ENCODE data around the gene THSD4.

THSD4 gene

DNA sequence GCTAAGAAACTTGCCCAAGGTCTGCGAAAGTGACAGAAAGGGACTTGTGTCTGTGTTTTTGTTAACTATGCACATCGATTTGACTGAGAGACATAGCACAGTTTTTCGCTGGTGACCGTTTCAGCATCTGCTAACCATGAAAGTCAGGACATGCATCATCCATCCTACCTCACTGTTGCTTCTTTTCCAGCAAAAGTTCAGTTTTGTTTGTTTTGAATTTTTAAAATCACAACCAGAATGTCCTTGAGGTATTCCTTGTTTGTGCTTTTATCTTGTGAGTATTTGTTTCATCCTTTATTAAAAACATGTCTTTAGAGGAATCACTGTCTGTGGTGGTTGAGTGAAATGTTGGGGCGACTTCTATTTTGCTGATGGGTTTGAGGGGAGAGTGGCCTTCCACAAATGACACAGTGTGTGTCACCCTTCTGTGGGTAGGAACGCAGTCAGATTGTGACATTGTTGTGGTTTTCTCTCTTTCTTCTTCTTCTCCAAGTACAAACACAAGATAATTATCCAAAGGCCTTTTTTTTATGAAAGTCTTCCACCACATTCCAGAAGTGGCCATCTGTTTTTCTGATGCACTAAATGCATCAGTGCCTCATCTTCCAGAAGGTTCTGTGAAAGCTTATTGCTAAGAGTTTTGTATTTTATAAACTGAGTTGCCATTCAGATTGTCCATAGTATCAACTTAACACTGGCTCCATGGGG, 480.7 kb downstream of the THSD4 start:
- in situ Hi-C loops (cut with MboI; ENCODE audit: low sequenced_read_pairs) = no loop called here

DNA sequence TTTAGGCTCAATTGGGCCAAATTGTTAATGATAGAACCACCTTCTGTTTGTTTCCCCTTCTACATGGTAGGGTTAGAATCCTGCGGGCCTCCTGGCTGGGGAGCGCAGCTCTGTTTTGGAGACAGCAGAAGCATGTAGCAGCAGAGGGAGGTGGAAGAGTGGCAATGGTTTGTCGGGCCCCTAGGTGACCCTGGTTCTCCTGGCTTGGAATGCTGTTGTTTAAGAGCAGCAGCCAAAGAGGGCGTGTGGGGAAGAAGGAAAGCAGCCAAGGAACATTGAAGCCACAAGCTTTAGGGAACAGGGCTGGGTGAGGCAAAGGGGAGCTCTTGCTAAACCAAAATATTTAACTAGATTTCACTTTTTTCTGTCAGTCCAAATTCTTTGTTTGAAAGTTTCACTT, 481.4 kb downstream of the THSD4 start:
- in situ Hi-C loops (cut with MboI; ENCODE audit: low sequenced_read_pairs) = no loop called here

DNA sequence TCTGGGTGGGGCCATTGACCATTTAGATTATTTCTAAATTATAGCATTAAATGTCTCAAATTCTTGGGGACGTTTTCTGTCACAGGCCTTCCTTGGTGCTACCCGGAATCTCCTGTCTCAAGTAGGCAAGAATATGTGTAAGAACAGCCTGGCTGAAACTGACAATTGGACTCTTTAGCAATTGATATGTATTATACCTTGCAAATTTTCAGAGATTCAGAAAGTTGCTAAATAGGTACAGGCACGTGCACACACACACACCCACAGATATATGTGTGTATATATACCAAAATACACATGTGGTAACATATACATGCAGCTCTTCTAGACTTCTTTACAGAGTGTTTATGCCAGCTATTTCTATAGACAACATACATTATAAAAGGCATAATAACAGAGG, 481.9 kb downstream of the THSD4 start:
- in situ Hi-C loops (cut with MboI; ENCODE audit: low sequenced_read_pairs) = no loop called here

DNA sequence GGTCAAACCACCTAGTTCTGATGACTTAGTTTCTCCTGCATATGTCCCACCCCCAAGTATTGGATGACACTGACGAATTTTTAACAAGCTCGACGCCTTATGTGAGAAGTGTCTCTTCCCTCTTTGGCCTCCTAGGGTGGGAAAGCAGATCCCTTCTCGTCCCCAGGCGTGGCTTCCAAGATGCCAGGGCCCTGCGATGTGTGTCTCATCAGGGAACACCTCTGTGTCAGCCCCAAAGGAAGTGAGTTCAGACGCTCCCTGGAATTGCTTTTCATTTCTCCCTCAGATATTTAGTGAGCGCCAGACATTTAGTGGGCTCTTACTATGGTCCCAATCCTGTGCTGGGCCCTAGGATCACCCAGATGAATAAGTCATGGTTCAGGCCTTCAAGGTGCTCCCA, 482.4 kb downstream of the THSD4 start:
- in situ Hi-C loops (cut with MboI; ENCODE audit: low sequenced_read_pairs) = no loop called here

DNA sequence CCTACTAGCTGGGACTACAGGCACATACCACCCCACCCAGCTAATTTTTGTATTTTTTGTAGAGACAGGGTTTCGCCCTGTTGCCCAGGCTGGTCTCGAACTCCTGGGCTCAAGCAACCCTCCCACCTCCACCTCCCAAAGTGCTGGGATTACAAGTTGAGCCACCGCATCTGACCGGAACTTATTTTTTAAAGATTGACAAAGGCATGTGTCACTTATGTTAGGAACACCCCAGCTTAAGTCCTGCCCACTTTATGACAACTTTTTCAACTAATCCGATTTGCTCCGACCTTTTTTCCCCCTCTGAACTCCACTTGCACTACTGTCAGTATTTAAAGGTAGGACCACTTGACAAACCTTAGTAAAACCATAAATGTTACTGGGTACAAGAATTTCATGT, 483.5 kb downstream of the THSD4 start:
- in situ Hi-C loops (cut with MboI; ENCODE audit: low sequenced_read_pairs) = no loop called here

DNA sequence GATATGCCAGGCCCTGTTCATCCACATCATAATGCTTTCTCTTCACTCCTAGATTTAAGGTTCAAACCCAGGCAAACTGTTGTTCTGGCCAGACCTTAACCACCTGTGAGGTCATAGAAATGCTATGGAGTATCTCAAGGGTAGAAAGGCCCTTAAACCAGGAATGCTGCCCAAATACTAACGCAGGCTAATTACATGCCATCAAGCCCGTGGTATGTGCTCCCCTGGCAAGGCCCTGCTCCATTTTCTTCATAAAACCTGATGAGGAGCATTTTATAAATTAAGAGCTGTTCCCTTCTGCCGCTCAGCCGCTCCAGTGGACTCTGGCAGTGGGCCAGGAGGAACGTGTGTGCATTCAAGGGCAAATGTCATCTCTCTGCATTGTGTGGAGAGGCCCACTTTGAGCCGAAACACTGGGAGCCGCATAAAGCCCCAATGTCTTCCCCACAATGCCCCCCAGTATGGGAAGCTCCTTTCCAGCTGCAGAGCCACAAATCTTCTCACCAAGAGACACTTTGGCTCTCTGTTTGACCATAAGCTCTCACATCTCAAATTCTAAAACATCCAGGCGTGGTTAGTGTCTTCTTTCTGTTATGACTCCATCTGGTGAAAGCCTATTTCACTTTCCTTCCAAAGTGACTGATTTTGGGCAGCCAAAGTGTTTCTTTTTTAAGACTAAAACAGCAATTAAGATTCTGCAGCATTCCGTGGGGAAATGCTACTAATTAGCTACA, 484.3 kb downstream of the THSD4 start:
- in situ Hi-C loops (cut with MboI; ENCODE audit: low sequenced_read_pairs) = no loop called here

DNA sequence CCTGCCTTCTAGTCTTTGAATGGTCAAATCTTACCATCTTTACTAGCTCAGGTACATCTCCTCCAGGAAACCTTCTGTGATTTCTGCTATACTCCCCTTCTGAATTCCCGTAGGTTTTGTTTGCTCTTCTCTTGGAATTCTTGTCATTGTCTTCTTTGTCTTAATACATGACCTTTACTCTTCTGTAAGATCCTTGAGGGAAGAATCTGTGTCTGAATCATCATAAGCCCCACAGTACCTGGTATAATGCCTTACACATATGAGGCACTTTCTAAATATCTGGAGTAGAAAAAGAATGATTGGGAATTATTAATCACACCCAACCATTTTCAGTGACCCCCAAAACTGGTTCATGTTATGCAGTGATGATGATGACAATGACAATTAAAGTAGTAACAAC, 485.0 kb downstream of the THSD4 start:
- in situ Hi-C loops (cut with MboI; ENCODE audit: low sequenced_read_pairs) = no loop called here

DNA sequence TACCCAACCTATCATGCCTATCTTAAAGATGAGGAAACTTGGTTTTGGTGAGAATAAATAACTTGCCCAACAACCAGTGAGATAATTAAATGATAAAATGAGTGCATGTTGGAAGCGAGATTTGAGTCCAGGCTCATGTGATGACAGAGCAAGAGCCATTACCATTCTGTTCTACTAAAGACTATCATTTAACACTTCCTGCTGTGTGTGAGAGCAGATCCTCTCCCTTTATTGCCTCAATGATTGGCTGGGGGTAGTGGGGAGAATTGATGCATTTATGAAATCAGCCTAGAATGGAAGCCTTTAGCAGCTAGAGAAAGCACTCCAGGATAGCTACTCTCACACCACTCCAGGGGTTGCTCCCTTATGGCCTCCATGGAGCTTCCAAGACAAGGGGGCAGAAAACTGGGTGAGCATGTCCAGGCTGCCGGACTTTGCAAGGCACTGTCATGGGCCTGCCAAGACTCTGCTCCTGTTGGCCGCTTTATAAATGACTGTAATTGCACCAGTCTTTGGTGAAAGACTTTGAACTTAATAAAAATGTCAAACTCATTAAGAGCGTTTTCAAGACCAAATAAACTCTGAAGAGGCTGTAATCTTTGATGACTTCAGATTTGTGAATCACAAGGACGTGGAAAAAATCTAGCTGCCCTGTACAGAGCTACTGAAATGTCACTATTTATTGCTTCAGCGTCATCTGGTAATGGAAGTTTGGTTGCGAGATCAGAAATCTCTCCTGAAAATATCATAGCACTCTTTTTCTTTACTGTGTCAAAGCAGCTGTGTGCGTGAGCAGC, 486.0 kb downstream of the THSD4 start:
- in situ Hi-C loops (cut with MboI; ENCODE audit: low sequenced_read_pairs) = no loop called here

DNA sequence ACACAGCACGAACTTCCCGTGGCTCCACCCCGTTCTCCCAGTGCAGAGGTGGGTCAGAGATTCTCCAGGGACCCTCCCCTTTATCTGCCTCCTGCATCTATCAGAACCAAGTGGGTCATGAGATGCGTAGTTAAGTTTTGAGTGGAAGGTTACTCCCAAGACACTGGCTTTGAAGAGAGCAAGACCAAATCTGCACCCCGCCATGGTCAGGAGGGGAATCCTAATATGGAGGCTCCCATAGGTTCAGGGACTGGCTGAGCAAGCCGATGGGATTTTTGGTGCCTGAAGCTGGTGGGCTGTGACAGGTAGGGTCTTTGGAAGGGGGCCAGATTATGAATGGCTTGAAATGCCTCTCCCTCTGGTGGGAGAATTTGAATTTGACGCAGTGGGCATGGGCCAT, 488.1 kb downstream of the THSD4 start:
- in situ Hi-C loops (cut with MboI; ENCODE audit: low sequenced_read_pairs) = no loop called here

DNA sequence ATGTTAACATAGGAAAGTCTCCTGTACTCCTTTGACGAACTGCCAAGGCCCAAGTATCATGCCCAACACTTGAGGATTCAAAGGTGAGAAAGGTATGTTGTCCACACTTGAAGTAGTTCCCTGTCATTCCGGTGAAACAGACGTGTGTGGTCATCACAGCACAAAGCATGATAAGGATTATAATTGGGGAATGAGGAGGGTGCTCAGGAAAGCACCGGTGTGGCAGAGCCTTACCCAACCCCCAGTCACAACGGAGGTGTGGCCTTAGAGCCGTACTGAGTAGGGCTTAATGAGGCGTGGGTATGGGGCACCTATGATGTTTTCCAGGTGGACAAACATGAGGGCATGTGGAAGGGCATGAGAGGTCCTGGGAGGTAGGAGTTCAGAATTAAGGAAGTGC, 492.1 kb downstream of the THSD4 start:
- in situ Hi-C loops (cut with MboI; ENCODE audit: low sequenced_read_pairs) = no loop called here

DNA sequence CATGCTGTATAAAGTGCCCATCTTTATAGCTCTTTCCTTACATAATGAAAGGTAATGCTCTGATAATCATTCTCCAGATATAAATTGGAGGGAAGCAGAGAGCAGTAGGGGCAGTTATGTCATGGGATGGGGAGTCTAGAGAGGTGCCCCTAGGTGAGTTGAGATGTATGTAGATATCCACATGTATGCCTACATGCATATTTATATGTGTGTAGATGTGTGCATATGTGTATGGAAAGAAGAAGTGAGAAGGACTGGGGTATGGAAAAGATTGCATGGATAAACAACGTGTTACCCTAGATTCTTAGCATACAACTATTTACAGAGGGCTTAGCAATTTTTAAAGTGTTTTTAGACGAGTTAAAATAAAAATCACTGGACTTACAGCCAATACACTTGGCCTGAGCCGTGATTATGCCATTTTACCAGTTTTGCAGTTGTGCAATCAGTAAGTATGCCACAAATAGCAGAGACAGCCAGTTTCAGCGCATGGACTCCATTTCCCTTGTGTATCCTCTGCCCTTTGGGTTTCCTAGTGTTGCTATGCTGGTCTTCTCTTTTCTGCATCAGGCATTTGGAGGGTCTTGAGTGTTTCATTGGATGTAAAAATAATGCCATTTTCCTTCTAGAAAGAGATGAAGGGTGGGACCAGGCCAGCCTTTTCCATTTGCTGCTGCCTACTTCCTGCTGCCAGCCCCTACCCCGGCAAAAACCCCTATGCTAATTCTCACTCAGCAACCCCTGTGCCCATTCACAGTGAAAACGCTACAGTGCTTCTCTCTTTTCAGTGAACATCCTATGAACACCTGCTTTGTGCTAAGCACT, 495.7 kb downstream of the THSD4 start:
- in situ Hi-C loops (cut with MboI; ENCODE audit: low sequenced_read_pairs) = no loop called here

DNA sequence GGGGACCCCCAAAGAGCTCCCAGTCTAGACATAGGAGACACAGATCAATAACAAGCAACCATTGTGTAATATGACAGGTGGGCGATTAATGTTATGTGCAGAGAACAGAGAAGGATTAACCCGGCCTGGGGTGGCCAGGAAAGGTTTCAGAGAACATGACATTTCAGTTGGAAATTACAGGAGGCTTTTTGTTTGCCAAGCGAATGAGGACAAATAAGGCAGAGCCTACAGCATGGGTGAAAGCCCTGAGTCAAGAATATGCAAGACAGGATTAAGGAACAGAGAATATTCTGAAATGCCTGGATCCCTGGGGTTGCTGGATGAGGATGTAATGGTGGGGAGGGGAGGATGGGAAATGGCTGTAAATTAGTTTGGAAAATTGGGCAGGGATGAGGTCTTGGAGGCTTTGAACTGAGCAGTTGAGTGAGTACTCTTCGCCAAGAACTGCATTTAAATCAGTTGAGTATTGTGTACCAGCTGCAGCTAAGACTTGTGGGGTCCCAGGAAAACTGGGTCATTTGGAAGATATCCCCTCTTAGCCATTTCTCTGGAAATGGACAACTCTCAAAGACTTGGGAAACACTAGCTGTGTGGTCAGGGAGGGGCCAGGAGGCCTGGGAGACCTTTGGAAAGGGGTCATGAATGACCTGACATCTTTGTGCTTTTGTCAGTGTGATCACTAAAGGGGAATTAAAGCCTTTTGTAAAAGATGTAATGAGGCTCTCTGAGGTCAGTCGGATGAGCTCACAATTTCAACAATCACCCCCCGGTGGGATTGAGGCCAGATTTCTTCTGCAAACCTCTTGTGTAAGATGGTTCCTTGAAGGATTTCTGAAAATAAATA, 496.5 kb downstream of the THSD4 start:
- in situ Hi-C loops (cut with MboI; ENCODE audit: low sequenced_read_pairs) = no loop called here

DNA sequence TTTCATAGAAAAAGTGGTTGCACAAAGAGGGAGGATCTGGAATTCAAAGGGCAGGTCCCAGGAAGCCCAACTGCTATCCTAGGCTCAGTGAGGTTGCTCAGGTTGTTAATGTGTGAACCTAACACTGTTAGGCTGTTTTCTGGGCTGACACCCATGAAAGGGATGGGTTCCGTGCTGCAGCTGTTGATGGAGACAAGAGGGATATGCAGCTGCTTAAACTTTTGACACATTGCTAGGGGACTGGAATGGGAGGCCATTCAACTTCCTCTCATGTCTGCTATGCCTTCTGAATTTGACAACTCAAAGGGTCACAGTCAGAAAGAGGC, 497.1 kb downstream of the THSD4 start:
- in situ Hi-C loops (cut with MboI; ENCODE audit: low sequenced_read_pairs) = no loop called here

DNA sequence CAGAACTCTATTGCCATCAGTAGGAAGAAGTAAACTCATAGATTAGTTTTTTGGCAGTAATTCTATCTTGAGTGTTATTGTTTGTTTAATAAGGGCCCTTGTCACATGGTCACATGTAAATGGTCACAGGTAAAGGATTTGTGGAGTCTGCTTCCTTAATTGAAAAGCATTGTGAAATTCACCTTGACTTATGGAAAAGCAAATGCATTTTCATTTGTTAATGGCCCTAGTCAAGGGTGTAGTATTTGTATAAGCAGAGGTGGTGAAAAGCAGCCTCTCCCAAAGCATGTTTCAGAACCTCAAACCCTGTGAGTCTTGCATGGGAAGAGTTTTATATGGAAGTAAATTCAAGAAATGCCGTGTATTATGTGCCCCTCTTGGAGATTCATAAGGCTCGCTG, 497.6 kb downstream of the THSD4 start:
- in situ Hi-C loops (cut with MboI; ENCODE audit: low sequenced_read_pairs) = no loop called here

DNA sequence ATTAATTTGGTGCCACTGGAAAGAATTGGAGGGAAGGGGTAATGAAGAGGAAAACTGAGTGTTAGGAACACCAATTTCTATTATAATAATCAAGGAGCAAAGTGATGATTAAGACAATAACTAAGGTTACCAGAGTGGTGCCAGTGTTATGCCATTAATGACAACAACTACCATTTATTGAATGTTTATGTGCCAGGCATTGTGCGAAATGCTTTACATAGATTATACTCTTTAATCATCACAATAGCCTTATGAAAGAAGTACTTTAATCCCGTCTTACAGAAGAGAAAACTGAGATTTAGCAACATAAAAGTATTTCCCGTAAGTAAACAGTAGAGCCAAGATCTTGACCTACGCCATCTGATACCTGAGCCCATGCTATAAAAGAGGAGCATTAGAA, 507.8 kb downstream of the THSD4 start:
- in situ Hi-C loops (cut with MboI; ENCODE audit: low sequenced_read_pairs) = no loop called here

DNA sequence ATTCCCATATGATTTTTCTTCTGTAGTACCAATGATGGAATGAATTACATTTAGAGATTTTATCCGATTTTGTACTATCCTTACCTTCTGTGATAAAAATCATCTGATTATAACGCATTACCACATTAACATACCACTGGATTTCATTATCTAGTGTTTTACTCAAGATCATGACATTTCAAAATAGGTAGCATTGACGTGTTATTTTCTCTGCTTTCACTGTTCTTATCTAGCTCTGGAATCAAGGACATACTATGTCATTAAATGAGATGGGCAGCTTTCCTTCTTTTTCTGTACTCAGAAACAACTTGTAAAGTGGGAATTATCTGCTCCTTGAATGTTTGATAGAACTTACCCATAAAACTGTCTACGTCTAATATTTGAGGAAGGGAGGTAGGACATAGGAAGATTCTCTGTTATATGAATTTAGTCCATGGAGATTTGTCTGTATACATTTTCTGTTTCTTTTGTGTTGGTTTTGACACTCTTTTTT, 511.4 kb downstream of the THSD4 start:
- in situ Hi-C loops (cut with MboI; ENCODE audit: low sequenced_read_pairs) = no loop called here

DNA sequence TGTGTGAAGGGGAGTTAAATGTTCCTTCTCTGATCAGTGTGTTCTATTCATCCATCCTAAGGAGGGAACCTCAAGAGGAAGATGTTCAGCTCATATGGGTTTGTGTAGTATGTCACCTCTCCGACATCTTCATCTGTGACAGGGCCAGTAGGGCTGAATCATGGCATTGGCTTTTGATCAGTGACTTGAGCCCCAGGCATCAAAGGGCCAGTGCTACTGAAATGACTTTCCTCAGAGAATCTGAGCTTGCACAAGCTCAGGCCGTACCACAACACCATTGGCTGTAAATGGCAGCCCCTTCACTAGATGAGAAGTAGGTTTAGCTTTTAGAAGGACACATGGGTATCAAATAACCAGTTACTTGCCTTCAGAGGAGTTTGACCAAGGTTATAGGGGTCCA, 511.9 kb downstream of the THSD4 start:
- in situ Hi-C loops (cut with MboI; ENCODE audit: low sequenced_read_pairs) = no loop called here

DNA sequence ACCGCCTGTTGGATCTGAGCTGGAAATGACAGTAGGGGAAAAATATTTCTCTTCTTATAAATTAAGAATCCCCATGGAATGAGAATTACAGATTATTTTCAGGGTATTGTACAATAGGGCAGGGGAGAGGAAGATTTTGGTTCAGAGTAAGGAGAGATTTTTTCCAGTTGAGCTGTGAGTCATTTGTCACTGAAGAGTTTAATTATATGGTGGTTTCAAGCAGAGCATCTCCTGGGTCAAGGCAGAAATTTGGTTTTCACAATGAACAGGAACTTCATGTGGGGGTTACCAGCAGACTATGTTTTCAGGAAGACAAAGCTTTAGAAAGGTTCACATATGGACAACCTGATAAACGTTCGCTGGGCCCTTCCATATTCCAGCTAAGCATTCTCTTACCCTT, 512.3 kb downstream of the THSD4 start:
- in situ Hi-C loops (cut with MboI; ENCODE audit: low sequenced_read_pairs) = no loop called here

DNA sequence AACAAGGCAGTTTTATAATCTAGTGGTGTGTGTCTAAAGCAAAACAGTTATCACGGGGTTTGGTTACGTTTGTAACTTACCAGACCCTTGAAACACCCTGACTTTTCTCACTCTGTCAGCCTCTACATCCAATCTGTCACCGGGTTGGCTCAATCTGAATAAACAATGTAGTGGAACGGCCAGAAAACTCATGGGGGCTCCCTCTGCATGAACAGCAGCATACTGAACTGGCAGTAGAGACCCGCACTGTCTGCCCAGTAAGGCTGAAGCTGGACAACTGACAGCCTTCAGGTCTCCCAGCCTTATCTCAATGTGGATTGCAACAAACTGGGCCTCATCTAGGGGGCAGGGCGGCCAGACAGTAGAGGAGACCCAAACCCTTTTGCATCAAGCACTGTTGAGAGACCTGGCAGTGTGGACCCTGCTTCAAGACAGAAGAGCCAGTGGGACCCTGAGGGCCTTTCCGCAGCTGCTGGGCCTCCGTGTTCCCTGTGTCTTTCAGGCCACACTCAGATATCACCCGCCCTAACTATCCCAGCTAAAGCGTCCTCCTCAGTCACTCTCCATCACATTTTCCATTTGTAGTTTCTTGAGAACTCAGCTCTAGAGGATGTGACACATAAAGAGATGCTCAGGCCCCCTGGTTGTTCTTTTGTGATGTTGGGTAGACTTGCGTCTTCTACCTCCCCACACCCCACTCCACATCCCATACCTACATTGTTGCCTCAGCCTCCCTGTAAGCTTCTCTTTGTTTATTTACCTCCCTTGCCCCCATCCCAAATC, 513.9 kb downstream of the THSD4 start:
- in situ Hi-C loops (cut with MboI; ENCODE audit: low sequenced_read_pairs) = no loop called here
